Central memory CD8-positive, alpha-beta T cell (primary cell): ENCODE results near the gene ALX3.
A peak's percentile ranks its signal among the peaks of the same experiment; 100 is the strongest.

Source experiments
- ATAC-seq: fragments of 150-1000 bp; cut with Tn5 transposase; replicated peaks from 2 replicates; pipeline ENCODE4 v1.10.0; 2022; ENCODE audit warnings: mild to moderate bottlenecking, moderate FRiP score, moderate number of reproducible peaks; ENCODE audit not compliant: poor library complexity, severe bottlenecking; ENCODE audit errors: extremely low read depth
- DNase-seq, 2 donors: peaks; one replicate each; pipeline ENCODE4 v3.0.0; 2021; ENCODE audit warnings: low spot score in 2 of 2
- H3K27ac Mint-ChIP-seq: one replicate; pipeline ENCODE4 v1.8.0; 2022; ENCODE audit warnings: low read depth, mild to moderate bottlenecking, moderate library complexity, mixed read lengths
- H3K27me3 Mint-ChIP-seq: one replicate; pipeline ENCODE4 v1.8.0; 2022; ENCODE audit warnings: mixed read lengths
- H3K36me3 Mint-ChIP-seq: one replicate; pipeline ENCODE4 v1.8.0; 2022; ENCODE audit warnings: mild to moderate bottlenecking, moderate library complexity, mixed read lengths; ENCODE audit not compliant: insufficient read depth
- H3K4me1 Mint-ChIP-seq: one replicate; pipeline ENCODE4 v1.8.0; 2022; ENCODE audit warnings: mixed read lengths
- H3K4me3 Mint-ChIP-seq: one replicate; pipeline ENCODE4 v1.8.0; 2022; ENCODE audit warnings: mild to moderate bottlenecking, moderate library complexity, mixed read lengths
- H3K9me3 Mint-ChIP-seq: one replicate; pipeline ENCODE4 v1.8.0; 2022; ENCODE audit warnings: mixed read lengths

ALX3 gene

DNA sequence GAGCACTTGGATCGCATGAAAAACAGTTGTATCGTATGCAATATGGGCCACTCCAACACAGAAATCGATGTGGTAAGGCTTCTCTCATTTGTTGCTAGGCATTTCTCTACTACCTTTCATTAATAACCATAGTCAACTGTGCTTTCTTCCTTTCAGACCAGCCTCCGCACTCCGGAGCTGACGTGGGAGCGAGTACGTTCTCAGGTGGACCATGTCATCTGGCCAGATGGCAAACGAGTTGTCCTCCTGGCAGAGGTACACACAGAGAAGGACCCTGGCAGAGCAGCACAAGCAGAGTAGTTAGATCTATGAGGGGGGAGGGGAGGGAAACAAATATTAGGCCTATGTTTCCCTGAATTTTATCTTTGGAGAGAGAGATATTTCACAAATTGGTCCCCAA, 52.1 kb downstream of the ALX3 start:
- DNase-seq, result no peak
- Mint-ChIP-seq H3K27me3 (no peaks in the 10 kb centered on the region), H3K4me1 (no peaks in the 10 kb centered on the region), H3K27ac (no peak overlapping the region), H3K9me3 (no peaks in the 10 kb centered on the region), H3K36me3 (peaks cover 74% of the 10 kb centered on the region), H3K4me3 (no peak overlapping the region)
- no peak for ATAC-seq

DNA sequence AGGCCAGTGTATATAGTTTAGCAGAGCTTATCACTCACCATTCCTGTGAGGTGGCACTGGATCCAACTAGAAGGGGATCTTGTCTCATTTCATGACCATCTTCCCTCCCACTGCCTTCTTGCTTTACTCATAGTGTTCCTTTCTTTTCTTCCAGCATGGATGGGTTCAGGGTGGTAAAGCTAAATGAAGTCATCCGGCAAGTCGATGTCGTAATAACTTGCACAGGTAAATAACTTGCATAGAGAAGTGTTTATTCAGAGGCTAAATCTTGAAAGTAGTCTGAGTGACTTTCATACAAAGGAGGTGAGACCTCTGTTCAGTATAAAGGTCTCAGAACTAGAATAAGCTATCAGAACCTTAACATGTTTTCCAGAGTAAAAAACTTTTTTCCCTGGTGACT, 52.7 kb downstream of the ALX3 start:
- no peaks in the 10 kb centered on the region for H3K4me1 Mint-ChIP-seq
- no peaks in the 10 kb centered on the region for H3K9me3 Mint-ChIP-seq
- no peak overlapping the region for H3K4me3 Mint-ChIP-seq
- no peak for DNase-seq
- ATAC-seq, result no peak
- H3K27ac Mint-ChIP-seq, result no peak overlapping the region
- peaks cover 75% of the 10 kb centered on the region for H3K36me3 Mint-ChIP-seq
- no peaks in the 10 kb centered on the region for H3K27me3 Mint-ChIP-seq

DNA sequence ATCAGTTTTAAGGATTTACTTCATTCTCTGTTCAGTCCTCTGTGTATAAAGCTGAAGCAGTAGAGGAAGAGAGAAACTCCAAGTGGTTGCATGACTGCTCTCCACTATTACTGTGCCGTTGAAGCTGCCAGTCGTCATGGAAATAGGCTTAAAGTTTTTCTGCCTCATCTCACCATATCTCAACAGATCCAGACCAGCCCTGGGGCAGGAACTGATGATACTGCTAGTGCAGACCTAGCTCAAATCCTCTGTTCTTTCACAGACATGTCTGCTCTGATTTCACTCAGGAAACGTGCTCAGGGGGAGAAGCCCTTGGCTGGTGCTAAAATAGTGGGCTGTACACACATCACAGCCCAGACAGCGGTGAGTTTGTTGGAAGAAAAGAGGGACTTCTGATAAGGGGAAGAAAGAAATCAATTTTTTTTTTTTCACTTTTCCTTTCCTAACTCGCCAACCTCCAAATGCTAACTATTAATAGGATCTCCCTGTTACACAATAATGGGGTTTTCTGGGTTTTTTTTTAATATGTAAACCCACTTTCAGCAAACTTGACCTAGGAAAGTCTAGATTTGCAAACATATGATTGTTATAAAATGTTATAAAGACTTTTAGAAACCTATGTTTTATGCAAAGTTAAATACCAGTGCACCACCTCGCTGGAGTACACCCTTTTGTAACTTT, 58.2 kb downstream of the ALX3 start:
- H3K27ac Mint-ChIP-seq, result no peak overlapping the region
- peaks cover 49% of the 10 kb centered on the region for H3K36me3 Mint-ChIP-seq
- peaks cover 13% of the 10 kb centered on the region for H3K4me1 Mint-ChIP-seq
- no peaks in the 10 kb centered on the region for H3K9me3 Mint-ChIP-seq
- DNase-seq (no peak), ATAC-seq (peak; percentile 40)
- no peak overlapping the region for H3K4me3 Mint-ChIP-seq
- H3K27me3 Mint-ChIP-seq, result no peaks in the 10 kb centered on the region

DNA sequence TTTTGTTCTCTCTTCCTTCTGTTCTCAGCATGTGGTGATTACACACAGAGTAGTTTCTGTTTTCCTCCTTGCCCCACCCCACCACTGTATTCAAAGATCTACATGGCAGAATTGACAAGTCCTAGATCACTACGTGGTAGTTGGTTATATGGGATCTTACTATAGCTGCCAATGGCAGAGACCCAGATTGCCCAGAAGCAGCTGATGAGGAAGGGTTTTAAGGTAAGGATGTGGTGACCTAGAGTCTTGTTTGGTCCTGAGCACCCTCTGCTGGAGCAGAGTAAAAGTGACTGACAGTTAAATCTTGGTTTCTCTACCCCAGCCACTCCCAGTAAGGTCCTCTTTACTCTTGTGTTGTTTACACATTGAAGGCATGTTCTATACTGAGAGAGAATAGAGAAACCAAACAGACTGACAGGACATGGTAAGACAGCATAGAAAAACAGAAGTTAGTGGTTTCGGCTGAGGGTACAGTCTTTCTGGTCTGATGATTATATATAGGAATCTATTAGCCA, 58.9 kb downstream of the ALX3 start:
- Mint-ChIP-seq H3K4me1 (peaks cover 20% of the 10 kb centered on the region), H3K9me3 (no peaks in the 10 kb centered on the region), H3K27ac (peak overlapping the region; percentile 29), H3K4me3 (no peak overlapping the region), H3K27me3 (no peaks in the 10 kb centered on the region), H3K36me3 (peaks cover 47% of the 10 kb centered on the region)
- peak in 1 of 2 donors; percentile 17 for DNase-seq
- peak; percentile 86 for ATAC-seq
